HCEC 1CT (cell line): ENCODE data around the gene HAUS7.

ENCODE experiments used
- DNase-seq: peaks from one replicate; pipeline ENCODE4 v3.0.0-alpha.2; 2017

Gene HAUS7

DNA sequence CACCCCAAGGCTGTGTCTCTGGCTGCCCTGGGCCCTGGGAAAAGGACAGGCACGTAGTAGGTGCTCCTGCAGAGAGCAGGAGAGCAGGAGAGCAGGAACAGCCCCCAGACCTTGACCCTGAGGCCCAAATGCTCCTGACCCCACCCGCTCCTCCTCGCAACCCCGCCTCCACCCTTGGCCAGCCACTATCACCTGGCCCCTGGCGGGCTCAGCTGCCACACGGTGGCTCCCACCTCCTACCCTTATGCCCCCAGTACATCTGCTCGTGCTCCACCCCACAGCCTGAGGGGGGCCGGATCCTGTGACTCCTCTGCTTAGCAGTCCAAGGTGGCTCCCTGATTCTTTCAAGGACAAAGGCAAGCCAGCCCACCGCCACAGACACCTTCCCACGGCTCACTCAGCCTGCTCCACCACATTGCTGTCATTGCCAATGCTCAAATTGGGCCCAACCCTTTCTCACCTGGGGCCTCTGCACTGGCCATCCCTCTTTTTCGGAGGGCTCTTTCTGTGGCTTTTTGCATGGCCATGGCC is 5.4 kb upstream of the HAUS7 start:
- DNase-seq, result no peak

DNA sequence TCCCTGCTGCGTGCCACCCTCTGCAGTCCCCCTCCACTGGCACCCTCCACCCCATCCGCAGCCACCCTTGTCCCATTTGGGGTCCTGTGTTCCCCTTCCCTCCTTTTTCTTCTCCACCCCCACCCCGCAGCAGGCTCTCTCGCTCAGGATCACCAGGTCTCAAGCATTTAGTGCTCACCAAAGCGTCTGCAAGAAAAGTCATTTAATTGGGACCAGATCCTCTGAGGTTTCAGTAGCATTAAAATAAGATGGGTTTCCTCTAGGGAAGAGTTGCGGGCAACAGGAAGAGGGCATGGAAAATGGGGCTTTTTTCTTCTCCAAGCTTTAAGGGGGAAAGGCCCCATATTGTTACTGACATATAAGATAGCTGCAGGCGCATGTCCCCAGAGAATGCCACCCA is 4.9 kb upstream of the HAUS7 start:
- DNase-seq, result no peak

DNA sequence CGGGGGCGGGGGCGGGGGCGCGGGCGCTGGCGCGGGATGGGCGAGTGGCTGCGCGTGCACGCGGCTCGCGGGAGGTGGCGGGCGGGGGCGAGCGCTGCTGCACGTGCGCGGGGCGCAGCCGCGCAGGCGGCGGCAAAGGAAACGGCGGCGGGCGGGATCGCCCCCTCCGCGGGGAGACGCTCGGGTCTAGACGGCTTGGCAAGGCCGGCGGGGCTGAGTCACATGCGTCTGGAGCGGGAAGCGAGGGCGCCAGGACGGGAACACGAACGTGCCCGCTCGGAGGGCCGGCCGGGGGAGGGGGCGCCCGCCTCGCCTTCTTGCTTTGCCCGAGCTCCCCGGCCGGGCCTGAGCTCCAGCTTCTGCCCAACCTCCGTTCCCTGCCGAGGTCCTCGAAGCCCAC is 4.3 kb upstream of the HAUS7 start:
- no peak for DNase-seq

DNA sequence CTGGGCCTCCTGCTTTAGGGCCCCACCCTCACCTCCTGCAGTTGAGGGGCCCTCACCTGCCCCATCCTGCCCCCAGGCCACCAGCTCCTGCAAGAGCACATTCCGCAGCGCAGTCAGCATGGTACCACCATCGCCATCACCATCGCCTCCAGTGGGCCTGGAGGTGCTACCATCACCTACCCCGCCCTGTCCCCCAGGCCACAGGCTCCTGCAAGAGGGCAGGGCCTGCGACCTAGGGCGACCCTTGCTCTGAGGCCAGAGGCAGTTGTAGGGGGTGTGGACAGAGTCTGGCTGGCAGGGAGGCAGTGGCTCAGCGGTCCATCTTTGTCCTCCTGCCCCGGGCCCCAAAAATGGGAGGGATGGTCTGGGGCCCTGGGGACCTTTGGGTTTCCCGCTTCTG is 3.9 kb upstream of the HAUS7 start:
- no peak for DNase-seq

DNA sequence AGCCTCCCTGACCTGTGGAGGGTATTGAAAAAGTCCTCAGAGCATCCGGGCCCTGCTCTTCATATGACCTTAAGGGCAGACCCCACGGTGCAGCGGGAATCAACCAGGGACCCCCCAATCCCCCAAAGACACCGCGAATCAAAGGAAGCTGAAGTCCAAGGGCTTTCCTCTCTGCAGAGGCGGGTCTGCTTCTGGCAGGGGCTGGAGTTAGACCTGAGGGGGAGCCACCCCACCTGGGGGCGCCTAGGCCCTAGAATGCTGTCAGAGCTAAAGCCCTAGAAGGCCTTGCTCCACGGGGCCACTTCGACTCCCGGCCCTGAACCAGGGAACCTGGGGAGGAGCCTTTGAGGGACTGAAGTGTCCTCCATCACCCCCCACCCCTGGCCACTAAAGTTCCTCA is 2.8 kb upstream of the HAUS7 start:
- no peak for DNase-seq

DNA sequence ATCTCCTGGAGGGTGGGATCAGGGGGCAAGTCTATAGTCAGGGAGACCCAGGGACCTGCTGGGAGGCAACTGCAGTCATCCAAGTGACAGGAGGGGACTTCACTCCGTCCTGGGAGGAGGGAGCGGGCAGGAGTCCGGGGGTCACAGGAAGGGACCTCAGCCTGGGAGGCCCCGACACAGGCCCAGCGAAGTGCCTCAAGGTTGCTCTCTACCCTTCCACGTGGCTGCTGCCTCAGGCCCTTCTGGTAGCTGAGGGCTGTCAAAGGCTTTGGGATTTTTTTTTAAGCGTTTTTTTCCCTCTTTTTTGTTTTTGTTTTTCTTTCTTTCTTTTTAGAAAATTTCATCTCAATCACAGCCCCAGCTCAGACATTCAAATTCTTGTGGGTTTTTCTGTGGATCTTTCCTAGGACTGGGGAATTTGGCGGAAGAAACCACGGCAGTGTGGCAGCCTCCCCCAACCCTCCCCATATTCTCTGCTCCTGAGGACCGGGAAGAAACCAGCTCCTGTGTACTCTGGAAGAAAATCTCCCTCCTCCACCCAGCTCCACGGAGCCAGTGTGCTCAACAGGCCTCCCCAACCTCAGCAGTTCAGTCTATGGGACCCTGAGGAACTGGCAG is 1.4 kb upstream of the HAUS7 start:
- DNase-seq, result no peak

DNA sequence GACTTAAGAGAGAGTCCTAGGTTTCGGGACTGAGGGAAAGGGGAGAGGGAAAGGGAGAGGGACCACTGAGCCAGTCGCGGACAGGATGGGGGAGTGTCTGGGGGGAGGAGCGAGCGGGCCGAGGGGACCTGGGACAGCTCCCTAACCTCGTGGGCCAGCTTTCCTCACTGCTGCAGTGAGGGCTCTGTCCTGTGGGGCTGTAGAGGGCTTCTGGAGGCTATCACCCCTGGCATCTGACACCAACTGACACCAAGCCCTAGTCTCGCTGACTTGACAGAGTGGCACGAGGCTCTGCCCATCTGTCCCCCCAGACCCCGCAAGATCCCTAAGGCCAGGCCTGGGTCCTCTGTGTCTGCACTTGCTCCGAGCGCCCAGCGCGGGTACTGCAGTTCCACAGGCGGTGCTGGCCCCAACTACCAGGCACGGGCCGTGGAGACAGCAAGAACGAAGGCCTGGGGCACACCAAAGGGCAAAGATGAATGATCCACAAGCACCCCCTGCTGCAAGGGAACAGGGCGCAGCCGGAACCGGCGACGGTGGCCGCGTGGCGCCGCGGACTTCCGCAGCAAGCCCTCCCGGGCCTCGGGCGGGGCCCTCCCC is 465 bp downstream of the HAUS7 start:
- DNase-seq, result peak; percentile 23

DNA sequence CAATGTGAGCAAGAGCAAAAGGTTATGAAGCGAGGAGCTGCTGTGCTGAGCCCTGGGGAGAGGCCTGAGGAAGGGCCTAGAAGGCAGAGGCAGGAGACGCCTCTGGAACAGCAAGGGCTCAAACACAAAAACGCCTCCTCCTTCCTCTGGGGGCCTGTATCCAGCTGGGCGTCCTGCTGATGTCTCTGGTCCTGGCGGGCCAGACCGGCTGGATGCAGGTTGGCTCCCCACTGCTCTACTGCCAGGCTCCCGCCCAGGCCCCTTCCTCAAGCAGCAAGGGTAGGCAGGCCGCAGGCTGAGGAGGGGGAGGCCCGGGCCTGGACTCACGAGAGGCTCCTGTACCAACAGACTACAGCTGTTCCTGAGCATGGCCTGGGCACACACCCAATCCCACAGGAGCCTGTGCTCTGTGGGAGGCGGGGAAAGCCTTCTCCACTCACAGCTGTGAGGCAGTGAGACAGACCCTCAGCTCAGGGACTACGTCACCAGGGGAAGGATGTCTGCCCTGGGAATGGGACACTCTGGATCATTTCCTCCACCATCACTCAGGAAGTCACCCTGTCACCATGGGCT is 2.3 kb downstream of the HAUS7 start:
- no peak for DNase-seq

DNA sequence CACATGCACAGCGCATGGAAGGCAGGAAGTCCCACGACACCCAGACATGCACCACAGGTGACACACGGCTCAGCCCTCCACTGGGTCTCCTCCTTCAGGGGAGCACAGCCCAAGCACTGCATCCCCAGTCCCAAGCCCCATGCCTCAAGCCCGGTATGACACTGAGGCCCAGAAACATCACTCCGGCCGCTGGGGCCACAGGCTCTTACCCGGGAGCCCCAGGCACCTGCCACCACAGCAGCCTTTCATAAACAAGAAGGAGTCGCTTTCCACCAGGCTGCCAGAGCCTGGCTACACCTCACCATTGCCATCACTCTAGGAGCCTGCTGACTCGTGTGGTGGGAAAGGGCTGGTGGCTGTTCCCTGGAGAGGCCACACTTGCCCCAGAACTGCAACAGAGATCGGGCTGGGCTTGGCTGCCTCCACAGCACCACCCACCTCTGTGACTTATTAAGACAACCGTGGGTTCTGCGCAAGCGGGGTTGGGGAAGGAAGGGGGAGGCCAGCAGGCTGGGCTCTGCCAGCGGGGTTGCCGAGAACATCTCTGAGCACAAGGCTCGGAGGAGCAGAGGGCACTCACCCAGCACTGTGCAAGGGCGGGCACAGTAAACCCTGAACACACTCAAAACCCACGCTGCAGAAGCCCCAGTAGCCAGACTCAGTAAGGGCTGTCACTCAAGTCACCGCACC is 4.5 kb downstream of the HAUS7 start:
- DNase-seq, result no peak

DNA sequence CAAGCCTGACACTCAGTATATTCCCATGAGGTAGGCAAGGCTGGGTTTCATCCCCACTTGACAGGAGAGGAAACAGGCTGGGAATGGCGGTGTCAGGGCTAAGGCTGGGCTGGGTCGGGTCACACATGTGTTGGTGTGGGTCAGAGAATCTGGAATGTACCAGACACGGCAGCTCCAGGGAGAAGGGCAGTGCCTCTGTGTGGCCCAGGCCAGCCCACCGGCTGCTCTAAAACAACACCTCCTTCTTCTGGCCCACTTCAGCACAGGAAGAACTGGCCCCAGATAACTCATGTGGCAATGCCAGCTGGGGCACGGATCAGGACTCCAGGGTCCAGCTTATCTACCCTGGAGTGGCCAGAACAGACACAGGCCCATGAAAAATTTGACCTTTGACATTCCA is 6.3 kb downstream of the HAUS7 start:
- no peak for DNase-seq

DNA sequence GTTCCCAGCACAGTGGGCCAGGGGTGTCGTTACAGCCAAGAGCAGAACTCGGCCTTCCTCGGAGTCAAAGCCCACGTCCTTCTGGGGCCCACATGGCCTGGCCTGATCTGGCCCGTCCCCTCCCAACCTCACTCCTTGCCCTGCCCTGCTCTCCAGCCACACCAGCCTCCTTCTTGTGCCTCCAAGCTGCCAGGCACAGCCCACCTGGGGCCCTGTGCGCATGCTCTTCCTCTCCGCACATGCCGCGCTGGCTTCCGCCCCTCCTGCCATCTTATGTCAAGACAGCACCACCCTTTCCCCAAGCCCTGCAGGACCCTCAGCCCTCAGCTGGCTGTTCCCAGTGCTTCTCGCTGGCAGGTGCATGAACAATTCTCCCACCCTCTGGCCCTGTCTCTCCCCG is 6.8 kb downstream of the HAUS7 start:
- DNase-seq, result no peak

DNA sequence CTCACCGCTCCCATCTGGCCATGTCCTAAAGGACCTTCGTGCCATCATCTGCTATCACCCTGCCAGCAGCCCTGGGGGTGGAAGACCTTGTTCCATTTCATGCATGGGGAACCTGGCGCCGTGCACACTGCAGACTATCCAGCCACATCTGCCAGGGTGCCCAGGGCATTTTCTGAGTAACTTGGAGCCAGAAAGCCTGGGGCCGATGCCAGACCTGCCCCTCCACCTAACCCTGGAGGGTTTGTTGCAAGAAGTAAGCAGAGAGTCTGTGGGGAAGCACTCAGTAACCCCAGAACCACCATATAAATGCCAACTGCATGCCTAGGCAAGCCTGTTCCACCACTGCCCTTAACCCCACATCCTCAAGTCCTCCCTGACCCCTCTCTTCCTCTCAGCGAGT is 7.3 kb downstream of the HAUS7 start:
- no peak for DNase-seq

DNA sequence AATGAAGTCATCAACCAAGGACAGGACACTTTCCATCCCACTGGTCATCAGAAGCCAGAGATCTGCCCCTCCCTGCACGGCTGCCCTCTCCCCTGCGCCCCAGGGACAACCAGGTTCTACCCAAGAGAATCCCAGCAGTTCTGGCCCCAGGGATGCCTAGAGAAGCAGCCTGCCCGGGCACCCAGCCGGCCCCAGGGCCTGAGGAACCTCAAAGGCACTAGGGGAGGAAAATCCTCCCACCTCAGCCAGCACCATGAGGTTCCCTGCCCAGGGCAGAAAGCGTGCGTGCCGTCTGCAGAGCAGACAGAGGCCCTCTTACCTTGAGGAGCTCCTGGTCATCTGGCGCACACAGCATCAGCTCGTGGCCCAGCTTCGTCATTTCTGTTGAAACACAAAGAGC is 8.1 kb downstream of the HAUS7 start:
- DNase-seq, result no peak

DNA sequence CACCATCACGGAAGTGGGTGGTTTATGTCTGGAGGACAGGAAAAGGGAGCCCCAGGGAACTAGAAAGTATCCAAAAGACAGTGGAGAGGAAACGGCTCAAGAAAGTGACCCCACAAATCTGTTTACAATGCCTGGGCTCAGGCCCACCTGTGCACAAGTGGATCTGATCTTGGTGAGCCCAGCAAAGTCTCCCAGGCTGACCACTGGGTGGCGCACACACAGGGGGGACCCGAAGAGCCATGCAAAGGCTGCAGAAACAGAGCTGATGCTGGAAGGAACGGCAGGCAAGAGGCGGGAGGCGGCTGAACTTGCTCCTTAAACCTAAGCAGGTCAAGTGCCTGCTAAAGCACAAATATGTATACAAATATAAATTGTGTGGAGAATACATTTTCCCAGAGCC is 9.6 kb downstream of the HAUS7 start:
- peak; percentile 23 for DNase-seq

DNA sequence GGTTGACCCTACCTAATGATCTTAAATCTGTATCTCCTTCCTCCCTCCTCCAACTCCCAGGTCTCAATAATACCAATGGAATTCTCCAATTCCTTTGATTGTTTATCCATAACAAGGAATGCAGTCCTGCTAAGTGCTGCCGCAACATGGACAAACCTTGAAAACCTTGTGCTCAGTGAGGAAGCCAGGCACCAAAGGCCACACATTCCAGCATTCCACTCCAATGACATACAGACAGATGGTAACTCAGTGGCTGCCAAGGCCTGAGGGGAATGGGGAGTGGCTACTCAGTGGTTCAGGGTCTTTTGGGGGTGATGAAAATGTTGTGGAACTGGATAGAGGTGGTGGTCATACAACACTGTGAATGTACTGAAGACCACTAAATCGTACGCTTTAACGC is 10.4 kb downstream of the HAUS7 start:
- peak; percentile 56 for DNase-seq

DNA sequence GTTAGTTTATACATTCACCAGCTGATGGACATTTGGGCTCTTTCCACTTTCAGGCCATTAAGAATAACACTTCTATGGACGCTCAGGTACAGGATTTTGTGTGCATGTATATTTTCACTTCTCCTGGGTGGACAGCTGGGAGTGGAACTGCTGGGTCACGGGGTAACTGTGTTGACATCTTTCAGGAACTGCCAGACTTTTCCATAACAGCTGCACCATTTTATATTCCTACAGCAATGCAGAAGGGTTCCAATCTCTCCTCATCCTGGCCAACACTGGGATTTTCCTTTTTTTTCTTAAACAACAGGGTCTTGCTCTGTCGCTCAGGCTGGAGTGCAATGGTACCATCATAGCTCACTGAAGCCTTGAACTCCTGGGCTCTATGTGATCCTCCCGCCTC is 11.9 kb downstream of the HAUS7 start:
- no peak for DNase-seq

DNA sequence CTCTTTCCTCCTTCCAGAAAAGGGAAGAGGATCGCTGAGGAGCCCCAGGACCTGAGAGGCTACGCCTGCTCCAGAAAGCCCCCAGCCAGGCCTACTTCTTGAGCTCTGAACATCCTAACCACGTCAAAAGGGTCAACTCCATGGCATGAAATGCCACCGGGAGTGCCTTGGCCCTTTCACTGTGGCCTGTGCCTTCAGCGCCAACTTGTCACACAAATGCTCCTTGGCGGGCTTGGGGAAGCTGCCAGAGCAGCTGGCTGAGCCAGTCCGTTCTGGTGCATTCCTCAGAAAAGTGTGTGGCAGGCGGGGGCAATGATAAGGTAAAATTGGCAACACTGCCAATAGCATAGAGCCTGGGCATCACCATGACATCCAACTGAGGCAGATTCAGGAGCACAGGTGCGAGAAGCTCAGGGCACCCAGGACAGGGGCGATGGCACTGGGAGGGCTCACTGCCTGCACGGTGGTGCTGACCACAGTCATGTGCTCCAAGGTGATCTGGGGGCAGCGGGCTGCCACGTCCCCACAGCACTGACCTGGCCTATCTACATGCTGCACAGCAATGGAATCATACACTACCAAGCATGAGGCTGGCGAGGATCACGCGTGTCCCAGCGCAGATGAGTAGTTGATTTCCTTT is 12.4 kb downstream of the HAUS7 start:
- DNase-seq, result no peak

DNA sequence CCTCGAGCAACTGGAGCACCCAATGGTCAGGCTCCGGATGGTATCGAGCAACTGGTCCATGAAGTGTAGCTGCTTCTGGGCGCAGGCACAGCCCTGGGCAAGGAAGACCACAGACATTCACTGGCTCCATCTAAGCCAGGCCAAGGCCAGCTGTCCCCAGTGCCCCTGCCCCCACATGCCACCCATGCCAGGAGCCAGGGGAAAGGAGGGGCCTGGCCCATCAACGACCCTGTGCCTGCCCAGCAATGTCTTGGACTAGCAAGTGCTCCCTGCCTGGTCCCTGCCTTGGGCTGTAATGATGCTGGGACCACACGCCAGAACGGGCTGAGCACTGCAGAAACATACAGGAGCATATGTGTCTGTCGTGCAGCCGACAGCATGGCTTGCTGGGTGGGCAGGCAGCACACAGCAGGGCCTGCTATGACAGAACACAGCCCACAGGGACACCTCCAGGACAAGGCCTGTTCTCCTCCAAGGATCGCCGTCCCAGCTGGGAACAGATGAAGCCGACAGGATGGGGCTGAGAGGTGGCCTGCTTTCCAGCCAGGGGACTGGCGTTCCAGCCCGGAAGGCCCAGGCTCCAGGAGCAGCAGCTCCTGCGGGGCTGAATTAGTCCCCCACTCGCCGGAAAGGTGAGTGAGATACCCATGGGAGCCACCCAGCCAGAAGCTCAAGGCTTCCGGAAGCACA is 13.1 kb downstream of the HAUS7 start:
- no peak for DNase-seq

DNA sequence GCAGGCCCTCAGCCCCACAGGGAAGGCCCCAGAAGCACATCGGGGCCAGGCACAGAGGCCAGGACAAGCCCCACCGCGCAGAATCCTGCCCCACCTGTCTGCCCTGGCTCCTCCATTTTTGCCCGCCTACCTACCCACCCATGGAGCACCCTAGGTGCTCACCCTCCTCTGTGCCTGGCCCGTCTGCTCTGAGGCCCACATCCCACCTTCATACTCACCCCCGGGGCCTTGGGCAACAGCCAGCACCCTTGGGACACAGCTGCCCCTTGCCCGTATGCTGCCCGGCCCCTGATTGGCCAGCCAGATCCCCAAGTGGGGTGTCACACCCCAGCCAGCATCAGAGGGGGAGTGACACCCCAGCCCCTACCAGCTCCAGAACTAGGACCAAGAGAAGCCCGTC is 13.7 kb downstream of the HAUS7 start:
- DNase-seq, result no peak

DNA sequence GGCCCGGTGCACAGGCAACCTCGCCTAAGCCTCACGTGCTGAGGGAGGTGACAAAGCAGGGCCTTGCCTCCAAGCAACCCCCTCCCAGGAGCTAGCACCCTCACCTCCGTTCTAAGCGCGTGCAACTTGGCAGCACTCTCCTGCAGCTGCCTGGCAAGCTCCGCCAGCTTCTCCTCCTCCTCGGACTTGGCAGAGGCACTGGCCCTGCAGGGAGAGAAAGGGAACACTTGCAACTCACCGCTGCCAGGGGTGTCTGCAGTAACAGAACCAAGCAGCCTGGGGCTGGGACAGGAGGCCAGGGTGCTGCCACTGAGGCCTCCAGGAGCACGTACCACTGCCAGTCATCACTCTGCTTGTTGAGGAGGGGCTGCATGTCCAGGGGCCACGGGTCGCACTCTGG is 14.2 kb downstream of the HAUS7 start:
- no peak for DNase-seq

DNA sequence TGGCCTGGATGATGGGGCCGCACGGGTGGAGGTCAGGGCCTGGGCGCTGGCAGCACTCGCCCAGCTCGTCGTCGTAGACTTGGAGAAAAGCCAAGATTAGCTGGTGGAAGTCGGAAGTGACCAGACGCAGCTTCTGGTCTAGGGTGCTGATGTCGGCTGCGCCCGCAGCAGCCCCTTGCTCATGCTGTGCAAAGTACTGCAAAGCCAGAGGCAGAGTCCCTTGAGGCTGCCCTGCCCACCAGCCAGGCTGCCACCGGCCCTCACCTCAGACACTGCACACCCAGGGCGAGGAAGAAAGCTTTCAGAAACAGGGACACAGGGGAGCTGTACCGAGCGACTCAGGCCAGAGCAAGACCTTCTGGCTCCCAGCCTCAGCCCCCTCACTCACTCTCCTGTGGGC is 14.8 kb downstream of the HAUS7 start:
- DNase-seq, result no peak

DNA sequence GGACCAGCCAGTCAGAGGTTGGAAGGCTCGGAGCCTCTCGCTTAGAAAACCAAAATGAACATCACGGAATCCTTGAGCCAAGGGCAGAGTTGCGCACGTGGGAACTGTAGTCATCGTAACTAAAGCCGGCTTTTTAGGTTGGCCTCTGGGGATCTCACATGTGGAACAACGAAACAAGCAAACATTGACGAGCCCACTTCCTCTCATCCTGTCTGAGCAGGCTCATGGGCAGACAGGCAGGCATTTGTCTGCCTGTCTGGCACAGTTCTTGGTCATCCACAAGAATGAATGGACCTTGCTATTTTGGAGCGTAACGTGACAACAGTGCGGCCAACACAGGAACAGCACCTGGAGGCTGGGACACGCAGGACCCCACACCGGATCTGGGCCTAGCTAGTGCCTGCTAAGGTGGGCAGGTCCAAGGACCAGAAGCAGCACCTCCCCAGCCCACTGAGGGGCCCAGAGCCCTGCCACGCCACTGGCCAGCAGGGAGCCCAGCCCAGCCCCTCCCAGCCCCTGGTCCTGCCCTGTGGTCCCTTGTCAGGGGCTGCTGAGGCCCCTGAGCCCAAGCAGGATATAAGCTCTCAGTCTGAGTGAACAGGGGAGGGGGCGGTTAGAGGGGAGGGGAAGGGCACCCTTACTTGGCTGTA is 15.3 kb downstream of the HAUS7 start:
- no peak for DNase-seq

DNA sequence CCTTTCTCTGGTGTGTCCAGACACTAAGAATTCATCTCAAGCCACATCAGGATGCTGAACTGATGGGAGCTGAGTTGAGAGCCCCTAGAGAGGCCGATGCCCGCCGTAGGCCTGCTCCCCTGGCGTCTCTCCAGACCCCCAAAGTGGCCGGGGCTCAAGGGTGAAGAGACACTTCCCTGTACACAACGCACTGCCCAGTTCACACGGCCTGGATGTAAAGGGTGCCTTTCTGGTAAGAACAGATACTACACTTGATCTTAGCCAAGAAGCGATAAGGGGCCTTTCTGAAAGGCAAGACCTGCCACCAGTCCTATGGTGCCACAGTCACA is 19.5 kb downstream of the HAUS7 start:
- DNase-seq, result no peak
